Liver (tissue), 9 donors: ENCODE results near the gene CREB5. TPM values are rescaled to one million over a fixed set of nuclear protein-coding genes. Genes with fewer than 3 reads are reported as not detected.

Experiments
- DNase-seq: peaks from one replicate; pipeline ENCODE4 v3.0.0-alpha.2; 2017; ENCODE audit warnings: low spot score
- H3K27ac ChIP-seq, 2 donors: one replicate each; pipeline ENCODE4 v1.7.0; 2013; ENCODE audit warnings: inconsistent platforms in 2 of 2, low read length in 2 of 2, control low read depth in 1 of 2, low read depth in 1 of 2, mild to moderate bottlenecking in 1 of 2
- H3K27me3 ChIP-seq, 4 donors: one replicate each; pipeline versions ENCODE4 v1.6.1 to v1.7.0; 2013; ENCODE audit warnings: low read length in 3 of 4, inconsistent platforms in 1 of 4, mild to moderate bottlenecking in 1 of 4, moderate library complexity in 1 of 4; ENCODE audit not compliant: control insufficient read depth in 4 of 4, insufficient read depth in 4 of 4
- H3K36me3 ChIP-seq, 4 donors: one replicate each; pipeline versions ENCODE4 v1.6.1 to v1.7.0; 2013; ENCODE audit warnings: low read length in 3 of 4, mild to moderate bottlenecking in 3 of 4, low read depth in 1 of 4, moderate library complexity in 1 of 4; ENCODE audit not compliant: control insufficient read depth in 4 of 4, insufficient read depth in 3 of 4
- H3K4me1 ChIP-seq, 4 donors: one replicate each; pipeline versions ENCODE4 v1.6.1 to v1.7.0; 2013; ENCODE audit warnings: low read length in 3 of 4, mild to moderate bottlenecking in 3 of 4, moderate library complexity in 1 of 4; ENCODE audit not compliant: control insufficient read depth in 4 of 4, insufficient read depth in 4 of 4
- H3K4me3 ChIP-seq, 3 donors: one replicate each; pipeline versions ENCODE4 v1.6.1 to v1.7.0; 2013; ENCODE audit warnings: low read length in 3 of 3, control low read depth in 1 of 3, low read depth in 1 of 3, mild to moderate bottlenecking in 1 of 3
- H3K9ac ChIP-seq, 2 donors: one replicate each; pipeline ENCODE4 v1.7.0; 2013; ENCODE audit warnings: low read length in 2 of 2, mild to moderate bottlenecking in 2 of 2, moderate library complexity in 2 of 2, control low read depth in 1 of 2, low read depth in 1 of 2
- H3K9me3 ChIP-seq, 4 donors: one replicate each; pipeline versions ENCODE4 v1.6.1 to v1.7.0; 2013; ENCODE audit warnings: low read length in 3 of 4; ENCODE audit not compliant: control insufficient read depth in 4 of 4
- EGR1 ChIP-seq, 2 donors: IDR thresholded peaks; 2 replicates each; pipeline ENCODE4 v1.6.1; 2016 to 2018; ENCODE audit warnings: antibody characterized with exemption in 2 of 2, low read depth in 2 of 2
- FOXA1 ChIP-seq: IDR thresholded peaks from 2 replicates; pipeline ENCODE4 v1.6.1; 2016; ENCODE audit warnings: antibody characterized with exemption
- FOXA2 ChIP-seq: IDR thresholded peaks from 2 replicates; pipeline ENCODE4 v1.6.1; 2016; ENCODE audit warnings: antibody characterized with exemption
- HNF4A ChIP-seq, 2 donors: conservative IDR thresholded peaks; 2 replicates each; pipeline ENCODE4 v1.6.1; 2016; ENCODE audit warnings: antibody characterized with exemption in 2 of 2, mild to moderate bottlenecking in 2 of 2
- HNF4G ChIP-seq: IDR thresholded peaks from 2 replicates; pipeline ENCODE4 v1.6.1; 2016; ENCODE audit warnings: antibody characterized with exemption
- JUND ChIP-seq, 2 donors: IDR thresholded peaks; 2 replicates each; pipeline ENCODE4 v1.6.1; 2016; ENCODE audit warnings: antibody characterized with exemption in 2 of 2
- NR2F2 ChIP-seq: IDR thresholded peaks from 2 replicates; pipeline ENCODE4 v1.6.1; 2016; ENCODE audit warnings: antibody characterized with exemption
- RAD21 ChIP-seq, 2 donors: IDR thresholded peaks; 2 replicates each; pipeline ENCODE4 v1.6.1; 2016; ENCODE audit warnings: antibody characterized with exemption in 2 of 2, mild to moderate bottlenecking in 2 of 2
- RXRA ChIP-seq, 2 donors: IDR thresholded peaks; 2 replicates each; pipeline ENCODE4 v1.6.1; 2017 to 2018; ENCODE audit warnings: antibody characterized with exemption in 2 of 2, mild to moderate bottlenecking in 1 of 2
- SP1 ChIP-seq: IDR thresholded peaks from 2 replicates; pipeline ENCODE4 v1.6.1; 2018; ENCODE audit warnings: antibody characterized with exemption, mild to moderate bottlenecking
- YY1 ChIP-seq: IDR thresholded peaks from 2 replicates; pipeline ENCODE4 v1.6.1; 2016; ENCODE audit warnings: antibody characterized with exemption, mild to moderate bottlenecking
- WGBS: extraction: QIAGEN DNeasy Blood & Tissue Kit; methylation state at CpG from one replicate; pipeline ENCODE4 v1.1.7; 2013; 5-methylcytosine and 5-hydroxymethylcytosine counted together
- polyA plus RNA-seq, 2 donors: library from polyadenylated mRNA; stranded (reverse) in 1 of 2; unstranded in 1 of 2; fragments of 200-250 nt in 1 of 2; fragments of >200 nt in 1 of 2; fragmentation: Nextera tagmentation in 1 of 2; extraction: Ambion mirVana in 1 of 2; gene quantifications; one replicate each; pipeline versions ENCODE4 v1.2.1 to v1.2.3, GENCODE V29; 2013 to 2015
- total RNA-seq, 2 donors: library from RNA; depleted of rRNA; stranded (reverse); fragments of >200 nt; gene quantifications; one replicate each; pipeline ENCODE4 v1.2.3, GENCODE V29; 2014
- TF ChIP-seq, protein P1 (sequence below): fragments of 150-350 bp; IDR thresholded peaks from 2 replicates; pipeline ENCODE4 v1.5.1; 2017; ENCODE audit warnings: improper control_type of control experiment, low read depth, low read length; ENCODE audit not compliant: missing input control
- TF ChIP-seq, protein P2 (sequence below): IDR thresholded peaks from 2 replicates; pipeline ENCODE4 v1.6.1; 2016; ENCODE audit warnings: antibody characterized with exemption, mild to moderate bottlenecking
- TF ChIP-seq, protein P3 (sequence below): IDR thresholded peaks from 2 replicates; pipeline ENCODE4 v1.6.1; 2016; ENCODE audit warnings: antibody characterized with exemption
- TF ChIP-seq, protein P4 (sequence below): IDR thresholded peaks from 2 replicates; pipeline ENCODE4 v1.6.1; 2016; ENCODE audit warnings: antibody characterized with exemption
- TF ChIP-seq, protein P5 (sequence below): IDR thresholded peaks from 2 replicates; pipeline ENCODE4 v1.6.1; 2016; ENCODE audit warnings: antibody characterized with exemption
- donor health status: healthy.
- donor health status: healthy.
- donor health status: healthy.
- donor health status: healthy.
- donor health status: healthy.

Gene CREB5
- total and polyA plus RNA-seq, 4 donors, result 0.25 to 0.92 (median 0.67) TPM

DNA sequence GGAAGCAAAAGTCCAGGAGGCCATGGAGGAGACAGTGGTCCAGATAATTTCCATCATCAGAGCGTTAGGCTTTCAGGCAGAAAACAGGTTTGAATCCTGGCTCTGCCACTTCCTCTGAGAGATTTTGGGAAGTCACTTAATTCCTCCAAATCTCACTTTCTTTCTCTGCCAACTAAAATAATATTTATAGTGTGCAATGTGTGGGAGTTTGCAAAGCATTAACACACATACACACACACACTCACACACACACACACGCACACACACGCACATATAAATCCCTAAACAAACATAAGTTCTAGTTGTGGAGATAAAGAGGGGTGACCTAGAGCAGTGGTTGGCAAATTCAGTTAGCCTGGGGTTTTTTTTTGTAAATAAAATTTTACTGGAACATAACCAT, 461.0 kb downstream of the CREB5 start:
- Histone ChIP-seq H3K4me3 (no peak overlapping the region), H3K27ac (no peak overlapping the region), H3K9ac (no peak overlapping the region), H3K36me3 (no peaks in the 10 kb centered on the region), H3K27me3 (no peaks in the 10 kb centered on the region), H3K9me3 (no peaks in the 10 kb centered on the region), H3K4me1 (no peaks in the 10 kb centered on the region)
- WGBS, result 88% methylated on average over 3 of the region's 3 CpGs
- TF ChIP-seq, protein P1, sequence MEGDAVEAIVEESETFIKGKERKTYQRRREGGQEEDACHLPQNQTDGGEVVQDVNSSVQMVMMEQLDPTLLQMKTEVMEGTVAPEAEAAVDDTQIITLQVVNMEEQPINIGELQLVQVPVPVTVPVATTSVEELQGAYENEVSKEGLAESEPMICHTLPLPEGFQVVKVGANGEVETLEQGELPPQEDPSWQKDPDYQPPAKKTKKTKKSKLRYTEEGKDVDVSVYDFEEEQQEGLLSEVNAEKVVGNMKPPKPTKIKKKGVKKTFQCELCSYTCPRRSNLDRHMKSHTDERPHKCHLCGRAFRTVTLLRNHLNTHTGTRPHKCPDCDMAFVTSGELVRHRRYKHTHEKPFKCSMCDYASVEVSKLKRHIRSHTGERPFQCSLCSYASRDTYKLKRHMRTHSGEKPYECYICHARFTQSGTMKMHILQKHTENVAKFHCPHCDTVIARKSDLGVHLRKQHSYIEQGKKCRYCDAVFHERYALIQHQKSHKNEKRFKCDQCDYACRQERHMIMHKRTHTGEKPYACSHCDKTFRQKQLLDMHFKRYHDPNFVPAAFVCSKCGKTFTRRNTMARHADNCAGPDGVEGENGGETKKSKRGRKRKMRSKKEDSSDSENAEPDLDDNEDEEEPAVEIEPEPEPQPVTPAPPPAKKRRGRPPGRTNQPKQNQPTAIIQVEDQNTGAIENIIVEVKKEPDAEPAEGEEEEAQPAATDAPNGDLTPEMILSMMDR, result no peak
- no peak for DNase-seq

DNA sequence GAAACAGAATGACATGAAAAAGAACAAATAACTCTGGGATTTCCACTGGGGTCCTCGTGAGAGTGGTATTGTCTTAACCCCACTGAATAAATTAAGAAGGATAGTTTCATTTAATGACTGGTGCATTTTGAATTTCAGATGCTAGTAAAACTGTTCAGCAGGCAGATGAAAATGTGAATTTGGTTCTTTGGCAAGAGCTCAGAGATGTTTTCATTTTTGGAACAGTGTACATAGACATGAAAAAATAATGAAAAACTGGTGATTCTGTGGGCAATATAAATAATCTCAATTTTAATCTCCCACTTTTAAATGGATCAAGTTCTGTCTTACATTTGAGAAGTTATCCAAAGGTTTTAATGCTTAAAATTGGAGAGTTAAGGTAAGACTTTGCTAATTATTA, 461.7 kb downstream of the CREB5 start:
- TF ChIP-seq EGR1 (IDR thresholded peaks at IDR 0.05; ENCODE audit: low read depth in 2 of 2) (no peak), HNF4A (conservative IDR thresholded peaks at IDR 0.05) (no peak), RXRA (IDR thresholded peaks at IDR 0.05) (no peak), JUND (IDR thresholded peaks at IDR 0.05) (no peak), NR2F2 (no peak), HNF4G (no peak), YY1 (no peak), FOXA1 (no peak), SP1 (no peak), RAD21 (IDR thresholded peaks at IDR 0.05) (no peak), FOXA2 (no peak)
- TF ChIP-seq, protein P2, sequence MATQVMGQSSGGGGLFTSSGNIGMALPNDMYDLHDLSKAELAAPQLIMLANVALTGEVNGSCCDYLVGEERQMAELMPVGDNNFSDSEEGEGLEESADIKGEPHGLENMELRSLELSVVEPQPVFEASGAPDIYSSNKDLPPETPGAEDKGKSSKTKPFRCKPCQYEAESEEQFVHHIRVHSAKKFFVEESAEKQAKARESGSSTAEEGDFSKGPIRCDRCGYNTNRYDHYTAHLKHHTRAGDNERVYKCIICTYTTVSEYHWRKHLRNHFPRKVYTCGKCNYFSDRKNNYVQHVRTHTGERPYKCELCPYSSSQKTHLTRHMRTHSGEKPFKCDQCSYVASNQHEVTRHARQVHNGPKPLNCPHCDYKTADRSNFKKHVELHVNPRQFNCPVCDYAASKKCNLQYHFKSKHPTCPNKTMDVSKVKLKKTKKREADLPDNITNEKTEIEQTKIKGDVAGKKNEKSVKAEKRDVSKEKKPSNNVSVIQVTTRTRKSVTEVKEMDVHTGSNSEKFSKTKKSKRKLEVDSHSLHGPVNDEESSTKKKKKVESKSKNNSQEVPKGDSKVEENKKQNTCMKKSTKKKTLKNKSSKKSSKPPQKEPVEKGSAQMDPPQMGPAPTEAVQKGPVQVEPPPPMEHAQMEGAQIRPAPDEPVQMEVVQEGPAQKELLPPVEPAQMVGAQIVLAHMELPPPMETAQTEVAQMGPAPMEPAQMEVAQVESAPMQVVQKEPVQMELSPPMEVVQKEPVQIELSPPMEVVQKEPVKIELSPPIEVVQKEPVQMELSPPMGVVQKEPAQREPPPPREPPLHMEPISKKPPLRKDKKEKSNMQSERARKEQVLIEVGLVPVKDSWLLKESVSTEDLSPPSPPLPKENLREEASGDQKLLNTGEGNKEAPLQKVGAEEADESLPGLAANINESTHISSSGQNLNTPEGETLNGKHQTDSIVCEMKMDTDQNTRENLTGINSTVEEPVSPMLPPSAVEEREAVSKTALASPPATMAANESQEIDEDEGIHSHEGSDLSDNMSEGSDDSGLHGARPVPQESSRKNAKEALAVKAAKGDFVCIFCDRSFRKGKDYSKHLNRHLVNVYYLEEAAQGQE, result no peak
- TF ChIP-seq, protein P1, result no peak
- TF ChIP-seq, protein P3, sequence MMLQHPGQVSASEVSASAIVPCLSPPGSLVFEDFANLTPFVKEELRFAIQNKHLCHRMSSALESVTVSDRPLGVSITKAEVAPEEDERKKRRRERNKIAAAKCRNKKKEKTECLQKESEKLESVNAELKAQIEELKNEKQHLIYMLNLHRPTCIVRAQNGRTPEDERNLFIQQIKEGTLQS, result no peak
- TF ChIP-seq, protein P4, sequence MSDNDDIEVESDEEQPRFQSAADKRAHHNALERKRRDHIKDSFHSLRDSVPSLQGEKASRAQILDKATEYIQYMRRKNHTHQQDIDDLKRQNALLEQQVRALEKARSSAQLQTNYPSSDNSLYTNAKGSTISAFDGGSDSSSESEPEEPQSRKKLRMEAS, result no peak
- TF ChIP-seq, protein P5, sequence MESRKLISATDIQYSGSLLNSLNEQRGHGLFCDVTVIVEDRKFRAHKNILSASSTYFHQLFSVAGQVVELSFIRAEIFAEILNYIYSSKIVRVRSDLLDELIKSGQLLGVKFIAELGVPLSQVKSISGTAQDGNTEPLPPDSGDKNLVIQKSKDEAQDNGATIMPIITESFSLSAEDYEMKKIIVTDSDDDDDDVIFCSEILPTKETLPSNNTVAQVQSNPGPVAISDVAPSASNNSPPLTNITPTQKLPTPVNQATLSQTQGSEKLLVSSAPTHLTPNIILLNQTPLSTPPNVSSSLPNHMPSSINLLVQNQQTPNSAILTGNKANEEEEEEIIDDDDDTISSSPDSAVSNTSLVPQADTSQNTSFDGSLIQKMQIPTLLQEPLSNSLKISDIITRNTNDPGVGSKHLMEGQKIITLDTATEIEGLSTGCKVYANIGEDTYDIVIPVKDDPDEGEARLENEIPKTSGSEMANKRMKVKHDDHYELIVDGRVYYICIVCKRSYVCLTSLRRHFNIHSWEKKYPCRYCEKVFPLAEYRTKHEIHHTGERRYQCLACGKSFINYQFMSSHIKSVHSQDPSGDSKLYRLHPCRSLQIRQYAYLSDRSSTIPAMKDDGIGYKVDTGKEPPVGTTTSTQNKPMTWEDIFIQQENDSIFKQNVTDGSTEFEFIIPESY, result no peak
- DNase-seq, result no peak
- no peaks in the 10 kb centered on the region for H3K9me3 ChIP-seq
- H3K36me3 ChIP-seq, result no peaks in the 10 kb centered on the region
- no peaks in the 10 kb centered on the region for H3K4me1 ChIP-seq
- H3K9ac ChIP-seq, result no peak overlapping the region
- 76% methylated on average over 1 of the region's 1 CpG for WGBS
- no peaks in the 10 kb centered on the region for H3K27me3 ChIP-seq
- H3K27ac ChIP-seq, result no peak overlapping the region
- H3K4me3 ChIP-seq, result no peak overlapping the region
